GM21528 (cell line): Measurements from ENCODE around the gene COQ7.

Experiments used
- ATAC-seq: cut with Tn5 transposase; IDR thresholded peaks from one replicate; pipeline ENCODE4 v1.9.1; 2021; ENCODE audit warnings: mild to moderate bottlenecking, moderate library complexity; ENCODE audit not compliant: unreplicated experiment, low FRiP score

Gene COQ7

GRCh38 chr16:19067349-19068236 is at the start of gene COQ7:
Gene COQ7 (plus strand): TSS chr16:19067614. CDS start chr16:19067665, 51 bp downstream.
- ATAC-seq: peak; percentile 89

- no peak for ATAC-seq
Observed at GRCh38 chr16:19020689-19021088, 46.7 kb upstream of the COQ7 start.

DNA sequence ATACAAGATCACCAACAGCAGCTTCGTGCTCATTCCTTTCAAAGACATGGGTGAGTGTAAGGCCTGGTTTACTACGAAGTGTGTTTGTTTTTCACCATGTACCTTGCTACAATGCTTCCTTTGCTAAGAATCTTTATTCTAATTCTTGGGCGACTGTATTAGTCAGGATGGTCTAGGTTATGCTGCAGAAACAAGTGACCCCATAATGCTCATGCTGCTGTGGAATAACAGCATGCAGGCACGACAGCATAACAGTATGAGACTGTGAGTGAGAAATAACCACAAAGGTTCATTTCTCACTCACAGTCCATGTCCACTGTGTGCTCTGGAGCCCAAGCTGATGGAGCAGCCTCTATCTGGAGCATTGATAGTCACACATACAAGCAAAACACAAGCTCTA is 45.7 kb upstream of the COQ7 start:
- ATAC-seq: no peak

DNA sequence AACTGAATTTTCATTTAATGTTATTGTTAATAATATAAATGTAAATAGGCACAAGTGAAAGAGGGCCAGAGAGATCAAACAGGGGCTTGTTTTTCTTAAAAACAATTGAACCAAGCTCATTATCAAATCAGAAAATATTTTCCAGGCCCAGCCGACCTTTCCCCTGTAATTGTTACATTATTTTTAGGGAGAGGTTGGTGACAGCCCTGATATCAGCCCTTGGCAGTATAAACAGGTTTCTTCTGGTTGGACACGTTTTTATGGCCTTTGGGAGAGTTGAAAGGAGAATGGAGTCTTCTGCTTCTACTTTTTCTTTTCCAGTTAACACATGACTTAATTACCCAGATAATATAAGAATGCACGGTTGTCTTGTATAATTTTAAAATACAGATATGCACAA is 40.0 kb upstream of the COQ7 start:
- no peak for ATAC-seq

DNA sequence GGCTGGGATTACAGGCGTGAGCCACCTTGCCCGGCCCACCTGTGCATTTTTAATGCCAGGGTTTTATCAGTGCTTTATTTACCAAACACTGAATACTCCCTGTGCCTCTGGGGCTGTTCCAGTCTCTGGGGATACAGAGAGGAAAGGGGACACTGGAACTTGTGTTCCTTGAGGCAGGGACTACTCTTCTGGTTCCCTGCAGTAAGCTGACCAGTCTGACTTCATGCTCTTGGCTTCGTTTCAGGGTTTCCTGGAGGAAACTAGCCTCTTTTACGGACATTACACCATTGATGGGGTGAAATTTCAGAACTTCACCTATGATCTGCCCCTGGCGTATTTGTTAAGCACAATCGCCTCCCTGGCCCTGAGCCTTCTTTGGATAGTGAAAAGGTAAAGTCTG is 37.4 kb upstream of the COQ7 start:
- no peak for ATAC-seq

- no peak for ATAC-seq
Observed at GRCh38 chr16:19031738-19032137, 35.7 kb upstream of the COQ7 start.

DNA sequence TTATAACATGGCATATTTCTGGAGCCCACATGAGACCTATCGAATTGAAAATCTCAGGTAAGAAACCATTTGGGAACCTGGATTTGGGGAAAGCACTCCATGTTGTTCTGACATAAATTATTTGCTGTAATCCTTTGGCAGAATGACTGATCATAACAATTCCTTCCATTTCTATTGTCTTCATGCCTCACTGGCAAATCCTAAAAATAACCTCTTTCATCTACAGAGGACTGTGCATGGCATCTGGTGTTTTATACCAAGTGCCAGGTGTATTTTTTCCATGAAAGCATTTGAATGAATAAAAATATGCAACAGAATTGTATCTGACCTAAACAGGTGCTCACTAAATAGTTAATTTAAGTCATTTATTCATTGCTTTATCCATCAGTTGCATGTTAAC is 33.7 kb upstream of the COQ7 start:
- ATAC-seq: no peak

GRCh38 chr16:19040400-19040799 is 27.0 kb upstream of the COQ7 start:
- no peak for ATAC-seq

DNA sequence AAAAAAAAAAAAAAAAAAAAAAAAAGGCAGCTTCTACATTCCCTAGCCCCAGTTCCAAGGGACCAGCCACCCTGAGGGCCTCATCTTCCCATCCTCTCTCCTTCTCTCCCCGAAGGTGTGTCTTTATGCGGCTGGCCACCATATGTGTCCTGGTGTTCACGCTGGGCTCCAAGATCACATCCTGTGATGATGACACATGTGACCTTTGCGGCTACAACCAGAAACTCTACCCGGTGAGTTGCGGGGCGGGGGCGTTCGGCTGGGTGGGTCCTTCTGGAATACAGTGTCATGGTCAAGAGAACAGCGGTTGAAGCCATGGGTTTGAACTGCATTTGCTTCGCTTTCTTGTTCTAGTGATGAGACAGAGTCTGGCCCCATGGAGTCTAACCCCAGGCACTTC is 22.6 kb upstream of the COQ7 start:
- ATAC-seq: no peak

DNA sequence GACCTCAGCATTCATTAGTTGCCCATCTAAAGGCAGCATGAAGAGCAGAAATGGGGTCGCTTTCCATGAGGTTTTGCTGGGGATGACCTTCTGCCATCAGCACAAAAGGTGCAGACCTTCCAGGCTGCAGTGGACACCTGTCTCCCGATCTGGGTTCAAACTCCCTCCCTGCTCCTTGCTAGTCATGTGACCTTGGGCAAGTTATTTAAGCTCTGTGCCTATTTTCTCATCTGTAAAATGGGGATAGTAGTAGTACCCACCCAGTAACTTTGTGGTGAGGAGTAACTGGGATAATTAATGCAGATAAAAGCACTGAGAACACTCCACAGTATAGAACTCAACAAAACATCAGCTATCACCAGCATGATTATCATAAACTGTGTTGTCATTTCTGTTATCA is 21.4 kb upstream of the COQ7 start:
- no peak for ATAC-seq

DNA sequence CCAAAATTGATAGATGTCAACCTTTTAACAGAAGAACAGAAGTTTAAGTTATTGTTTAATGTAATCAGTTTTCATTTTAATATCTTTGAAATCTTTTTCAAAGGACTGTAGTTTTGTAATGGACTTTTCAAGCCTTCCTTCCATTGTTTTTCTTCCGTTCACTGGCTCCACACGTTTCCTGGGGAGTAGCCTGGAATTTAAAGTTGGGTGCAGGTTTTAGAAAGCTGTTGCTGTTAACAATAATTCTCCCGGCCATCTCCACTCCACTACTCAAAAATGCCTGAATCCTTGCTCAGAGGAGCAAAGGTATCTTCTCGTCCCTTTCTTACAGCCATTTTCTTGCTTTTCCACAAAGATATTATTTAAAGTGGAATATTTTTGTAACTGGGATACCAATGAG is 4.7 kb upstream of the COQ7 start:
- ATAC-seq: no peak

DNA sequence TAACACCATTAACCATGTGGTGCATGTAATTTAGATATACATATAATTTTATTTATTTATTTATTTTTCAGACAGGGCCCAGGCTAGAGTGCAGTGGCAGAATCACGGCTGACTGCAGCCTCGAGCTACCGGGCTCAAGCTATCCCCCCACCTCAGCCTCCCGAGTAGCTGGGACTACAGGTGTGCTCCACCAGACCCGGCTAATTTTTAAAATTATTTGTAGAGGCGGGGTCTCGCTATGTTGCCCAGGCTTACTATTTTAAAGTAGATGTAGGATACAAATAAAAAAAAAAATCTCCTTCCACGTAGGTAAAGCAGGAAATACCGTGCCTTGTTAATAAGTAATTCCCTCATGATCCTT is 446 bp upstream of the COQ7 start:
- ATAC-seq: no peak

- no peak for ATAC-seq
Observed at GRCh38 chr16:19068237-19068815, 912 bp downstream of the COQ7 start.

- ATAC-seq: no peak
Observed at GRCh38 chr16:19071811-19072777, 4.7 kb downstream of the COQ7 start.

DNA sequence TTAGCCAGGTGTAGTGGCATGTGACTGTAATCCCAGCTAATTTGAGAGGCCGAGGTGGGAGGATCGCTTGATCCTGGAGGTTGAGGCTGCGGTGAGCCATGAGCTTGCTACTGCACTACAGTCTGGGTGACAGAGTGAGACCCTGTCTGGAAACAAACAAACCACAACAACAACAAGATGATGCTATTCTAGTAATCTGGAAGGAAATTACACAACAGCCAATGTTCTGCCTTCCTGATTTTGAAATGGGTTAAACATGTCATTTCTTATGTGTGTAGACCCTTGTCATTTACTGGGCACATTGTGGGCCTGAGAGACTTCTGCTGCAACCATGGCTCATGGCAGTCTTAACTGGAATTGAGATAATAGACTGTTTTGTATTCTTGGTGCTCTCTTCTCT is 5.9 kb downstream of the COQ7 start:
- ATAC-seq: no peak

DNA sequence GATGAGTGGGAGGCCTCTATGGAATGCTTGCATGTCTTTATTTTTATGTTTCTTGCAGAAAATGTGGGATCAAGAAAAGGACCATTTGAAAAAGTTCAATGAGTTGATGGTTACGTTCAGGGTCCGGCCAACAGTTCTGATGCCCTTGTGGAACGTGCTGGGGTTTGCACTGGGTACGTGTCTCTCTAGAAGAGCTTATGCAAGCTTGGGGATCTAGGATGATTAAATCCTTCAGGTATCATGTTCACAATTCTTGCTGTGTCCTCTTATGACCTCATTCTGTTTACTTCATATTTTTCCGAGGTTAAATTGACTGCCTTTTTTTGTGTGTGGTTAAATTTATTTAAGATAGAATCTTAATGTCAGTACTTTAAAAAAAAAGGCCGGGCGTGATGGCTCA is 6.4 kb downstream of the COQ7 start:
- no peak for ATAC-seq

- ATAC-seq: no peak
Observed at GRCh38 chr16:19075511-19075910, 8.1 kb downstream of the COQ7 start.

DNA sequence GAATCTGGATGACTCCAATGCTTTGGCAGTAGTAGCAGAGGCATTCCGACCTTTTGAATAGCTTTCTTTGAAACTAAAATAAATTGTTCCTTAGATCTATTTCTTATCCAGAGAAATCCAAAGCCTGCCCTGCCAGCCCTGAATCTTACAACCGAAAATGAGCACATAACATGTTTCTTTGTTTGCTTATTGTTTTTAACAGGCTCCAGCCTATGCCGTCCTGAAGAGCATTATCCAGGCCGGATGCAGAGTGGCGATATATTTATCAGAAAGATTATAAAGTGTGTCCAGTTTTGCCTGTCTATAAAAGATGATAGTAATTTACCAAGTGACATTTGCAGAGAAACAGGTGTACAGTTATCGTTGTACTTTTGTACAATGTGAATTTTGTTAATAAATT is 10.5 kb downstream of the COQ7 start:
- no peak for ATAC-seq

GRCh38 chr16:19083670-19084069 is 16.3 kb downstream of the COQ7 start:
- no peak for ATAC-seq

- no peak for ATAC-seq
Observed at GRCh38 chr16:19084139-19084538, 16.7 kb downstream of the COQ7 start.

DNA sequence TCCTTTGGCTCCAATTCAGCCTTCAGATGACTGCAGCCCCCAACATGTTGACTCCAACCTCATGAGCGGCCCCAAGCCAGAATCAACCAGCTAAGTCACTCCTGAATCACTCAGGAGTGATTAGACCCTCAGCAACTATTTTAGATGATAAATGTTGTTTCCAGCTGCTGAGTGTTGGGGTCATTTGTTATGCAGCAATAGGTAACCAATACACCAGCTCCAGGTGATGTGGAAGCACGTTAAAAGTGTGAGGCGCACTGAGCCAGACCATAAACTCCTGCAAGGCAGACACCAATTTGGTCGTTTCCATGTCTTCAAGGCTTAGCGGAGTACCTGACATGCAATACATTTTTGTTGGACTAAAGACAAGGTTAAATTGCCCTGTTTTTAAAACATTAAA is 17.5 kb downstream of the COQ7 start:
- ATAC-seq: no peak
